Mesodermal cell (in vitro differentiated cells): ENCODE data around the gene ARGLU1.

Source experiments
- H3K27ac ChIP-seq: 2 replicates; pipeline ENCODE4 v1.7.0; 2013; ENCODE audit warnings: mild to moderate bottlenecking, low read depth, low read length, moderate library complexity; ENCODE audit not compliant: severe bottlenecking
- H3K36me3 ChIP-seq: 2 replicates; pipeline ENCODE4 v1.7.1; 2013; ENCODE audit warnings: mild to moderate bottlenecking, low read length, moderate library complexity; ENCODE audit not compliant: control insufficient read depth, insufficient read depth
- H3K4me1 ChIP-seq: one replicate; pipeline ENCODE4 v1.7.1; 2013; ENCODE audit warnings: mild to moderate bottlenecking, low read length; ENCODE audit not compliant: insufficient read depth, control insufficient read depth, poor library complexity, severe bottlenecking
- H3K4me3 ChIP-seq: 2 replicates; pipeline ENCODE4 v1.7.0; 2013; ENCODE audit warnings: low read length, control low read depth, mild to moderate bottlenecking; ENCODE audit not compliant: insufficient read depth, poor library complexity, severe bottlenecking; ENCODE audit errors: extremely low read depth
- H3K9me3 ChIP-seq: 2 replicates; pipeline ENCODE4 v1.7.1; 2013; ENCODE audit warnings: mild to moderate bottlenecking, low read length, moderate library complexity; ENCODE audit not compliant: control insufficient read depth
- WGBS, 2 experiments: methylation state at CpG; one replicate each; pipeline ENCODE4 v1.1.5; 2013; ENCODE audit warnings: missing lambda C conversion rate in 2 of 2; ENCODE audit not compliant: insufficient coverage in 2 of 2; 5-methylcytosine and 5-hydroxymethylcytosine counted together

Gene ARGLU1

GRCh38 chr13:106507560-106508274, 60.2 kb downstream of the ARGLU1 start:
- Histone ChIP-seq H3K9me3 (no peaks in the 10 kb centered on the region), H3K4me3 (no peak overlapping the region), H3K36me3 (peaks cover 82% of the 10 kb centered on the region), H3K27ac (peak overlapping the region; percentile 50), H3K4me1 (peaks cover 13% of the 10 kb centered on the region)
- 74 to 88% methylated on average over 7 to 9 of the region's 11 CpGs for WGBS, 2 experiments

GRCh38 chr13:106506286-106506685, 61.7 kb downstream of the ARGLU1 start:
- 83 to 100% methylated on average over 1 of the region's 2 CpGs for WGBS, 2 experiments

GRCh38 chr13:106505732-106506131, 62.2 kb downstream of the ARGLU1 start:
- Histone ChIP-seq H3K27ac (no peak overlapping the region), H3K9me3 (no peaks in the 10 kb centered on the region), H3K36me3 (peaks cover 76% of the 10 kb centered on the region), H3K4me3 (no peak overlapping the region), H3K4me1 (peaks cover 12% of the 10 kb centered on the region)
- 100% methylated on average over 1 of the region's 4 CpGs; no CpG with 5 or more reads in 1 of the 2 experiments for WGBS, 2 experiments

More at GRCh38 chr13:106506286-106506685, 61.7 kb downstream of the ARGLU1 start:
- no peak overlapping the region for H3K4me3 ChIP-seq
- no peaks in the 10 kb centered on the region for H3K9me3 ChIP-seq
- H3K36me3 ChIP-seq: peaks cover 80% of the 10 kb centered on the region
- H3K4me1 ChIP-seq: peaks cover 12% of the 10 kb centered on the region
- H3K27ac ChIP-seq: no peak overlapping the region

- no peak overlapping the region for H3K4me3 ChIP-seq
- H3K9me3 ChIP-seq: no peaks in the 10 kb centered on the region
- peaks cover 72% of the 10 kb centered on the region for H3K36me3 ChIP-seq
- H3K4me1 ChIP-seq: peaks cover 16% of the 10 kb centered on the region
- WGBS, 2 experiments: 100% methylated on average over 4 of the region's 4 CpGs; no CpG with 5 or more reads in 1 of the 2 experiments
- H3K27ac ChIP-seq: no peak overlapping the region
These were observed 62.6 kb downstream of the ARGLU1 start for GRCh38 chr13:106505295-106505694.

- Histone ChIP-seq H3K4me1 (peaks cover 26% of the 10 kb centered on the region), H3K4me3 (no peak overlapping the region), H3K27ac (no peak overlapping the region), H3K36me3 (peaks cover 62% of the 10 kb centered on the region), H3K9me3 (no peaks in the 10 kb centered on the region)
- 98 to 100% methylated on average over 7 to 8 of the region's 9 CpGs for WGBS, 2 experiments
These were observed 64.0 kb downstream of the ARGLU1 start for GRCh38 chr13:106503730-106504453.

GRCh38 chr13:106503272-106503671, 64.7 kb downstream of the ARGLU1 start:
- Histone ChIP-seq H3K27ac (no peak overlapping the region), H3K4me1 (peaks cover 26% of the 10 kb centered on the region), H3K4me3 (no peak overlapping the region), H3K36me3 (peaks cover 64% of the 10 kb centered on the region), H3K9me3 (no peaks in the 10 kb centered on the region)
- 91 to 95% methylated on average over 3 to 4 of the region's 5 CpGs for WGBS, 2 experiments

GRCh38 chr13:106500445-106500844, 67.5 kb downstream of the ARGLU1 start:
- Histone ChIP-seq H3K4me1 (peaks cover 26% of the 10 kb centered on the region), H3K9me3 (no peaks in the 10 kb centered on the region), H3K4me3 (no peak overlapping the region), H3K27ac (no peak overlapping the region), H3K36me3 (peaks cover 49% of the 10 kb centered on the region)
- WGBS, 2 experiments: 96 to 99% methylated on average over 5 to 6 of the region's 6 CpGs

- 100% methylated on average over 1 of the region's 4 CpGs for WGBS, 2 experiments
- H3K27ac ChIP-seq: no peak overlapping the region
- peaks cover 26% of the 10 kb centered on the region for H3K4me1 ChIP-seq
- peaks cover 49% of the 10 kb centered on the region for H3K36me3 ChIP-seq
- H3K9me3 ChIP-seq: no peaks in the 10 kb centered on the region
- no peak overlapping the region for H3K4me3 ChIP-seq
These were observed 68.0 kb downstream of the ARGLU1 start for GRCh38 chr13:106499896-106500295.

GRCh38 chr13:106499113-106499512, 68.8 kb downstream of the ARGLU1 start:
- no CpG with 5 or more reads among the region's 2 CpGs for WGBS, 2 experiments
- Histone ChIP-seq H3K4me3 (no peak overlapping the region), H3K9me3 (no peaks in the 10 kb centered on the region), H3K4me1 (peaks cover 26% of the 10 kb centered on the region), H3K36me3 (peaks cover 50% of the 10 kb centered on the region), H3K27ac (no peak overlapping the region)

GRCh38 chr13:106498571-106498970, 69.4 kb downstream of the ARGLU1 start:
- Histone ChIP-seq H3K27ac (no peak overlapping the region), H3K36me3 (peaks cover 52% of the 10 kb centered on the region), H3K4me3 (no peak overlapping the region), H3K9me3 (no peaks in the 10 kb centered on the region), H3K4me1 (peaks cover 26% of the 10 kb centered on the region)
- WGBS, 2 experiments: no CpG with 5 or more reads among the region's 1 CpG

GRCh38 chr13:106498158-106498557, 69.8 kb downstream of the ARGLU1 start:
- H3K36me3 ChIP-seq: peaks cover 52% of the 10 kb centered on the region
- H3K9me3 ChIP-seq: no peaks in the 10 kb centered on the region
- peak overlapping the region; percentile 39 for H3K27ac ChIP-seq
- WGBS, 2 experiments: 50 to 67% methylated on average over 1 of the region's 3 CpGs
- H3K4me3 ChIP-seq: no peak overlapping the region
- H3K4me1 ChIP-seq: peaks cover 26% of the 10 kb centered on the region
